SK-N-SH (cell line): ENCODE measurements around the gene ZNF14.

Experiments used
- CTCF ChIP-seq: fragments of 200-600 bp; sonication (generic); IDR thresholded peaks from 2 replicates; pipeline ENCODE4 v1.6.1; 2017; ENCODE audit warnings: antibody characterized with exemption, mild to moderate bottlenecking, moderate library complexity
- EZH2phosphoT487 ChIP-seq: fragments of 200-600 bp; sonication (generic); IDR thresholded peaks from 2 replicates; pipeline ENCODE4 v1.6.1; 2017; ENCODE audit warnings: low read depth, mixed run types, mild to moderate bottlenecking, antibody characterized with exemption, moderate library complexity, borderline replicate concordance
- FOXM1 ChIP-seq: IDR thresholded peaks from 2 replicates; pipeline ENCODE4 v1.4.0; 2012; ENCODE audit warnings: low read depth, mild to moderate bottlenecking
- IRF3 ChIP-seq: fragments of 150-350 bp; IDR thresholded peaks from 2 replicates; pipeline ENCODE4 v1.6.1; 2016; ENCODE audit warnings: mild to moderate bottlenecking, low read depth, low read length
- JUND ChIP-seq: IDR thresholded peaks from 2 replicates; pipeline ENCODE4 v1.4.0; 2012
- MAX ChIP-seq: IDR thresholded peaks from 2 replicates; pipeline ENCODE4 v1.4.0; 2012; ENCODE audit warnings: low read depth
- MXI1 ChIP-seq: IDR thresholded peaks from 2 replicates; pipeline ENCODE4 v1.6.1; 2012; ENCODE audit warnings: mild to moderate bottlenecking, low read depth, low read length, improper control_type of control experiment
- NRF1 ChIP-seq: IDR thresholded peaks from 2 replicates; pipeline ENCODE4 v1.6.1; 2012; ENCODE audit warnings: low read depth, mild to moderate bottlenecking, low read length
- POLR2AphosphoS5 ChIP-seq: IDR thresholded peaks from 2 replicates; pipeline ENCODE4 v1.6.1; 2012; ENCODE audit warnings: low read depth, low read length
- SMC3 ChIP-seq: IDR thresholded peaks from 2 replicates; pipeline ENCODE4 v1.6.1; 2012; ENCODE audit warnings: low read depth, low read length, improper control_type of control experiment
- TAF1 ChIP-seq: IDR thresholded peaks from 2 replicates; pipeline ENCODE4 v1.6.1; 2012; ENCODE audit warnings: low read depth, mild to moderate bottlenecking, low read length, moderate library complexity, borderline replicate concordance

- TF ChIP-seq FOXM1, result no peak
- TF ChIP-seq POLR2AphosphoS5, result no peak
- TF ChIP-seq TAF1, result no peak
- TF ChIP-seq SMC3, result no peak
- no peak for TF ChIP-seq NRF1
- TF ChIP-seq EZH2phosphoT487, result no peak
- no peak for TF ChIP-seq CTCF
- no peak for TF ChIP-seq MXI1
- TF ChIP-seq IRF3, result no peak
- no peak for TF ChIP-seq JUND
- TF ChIP-seq MAX, result no peak
Measured at GRCh38 chr19:19749117-19749907, 16.4 kb upstream of the ZNF14 start.
